K562 (cell line): ENCODE data around the gene CCDC152. TPM values are rescaled to one million over a fixed set of nuclear protein-coding genes. Genes with fewer than 3 reads are reported as not detected.

Source experiments
- CHD4 ChIP-seq: fragments of 200-600 bp; sonication (generic); IDR thresholded peaks from 3 replicates; pipeline ENCODE4 v1.6.1; 2012; ENCODE audit warnings: low read depth, mild to moderate bottlenecking, mixed read lengths, low read length, inconsistent platforms; ENCODE audit not compliant: insufficient read depth, insufficient replicate concordance, poor library complexity, severe bottlenecking
- FOXA1 ChIP-seq: fragments of 450-650 bp; IDR thresholded peaks from 2 replicates; pipeline ENCODE4 v1.6.1; 2016; ENCODE audit warnings: mild to moderate bottlenecking, borderline replicate concordance
- GABPA ChIP-seq: fragments of 200-800 bp; sonication (Bioruptor generic); conservative IDR thresholded peaks from 2 replicates; pipeline ENCODE4 v1.6.1; 2016; ENCODE audit warnings: low read depth, missing genetic modification characterization, missing compliant biosample characterization
- GATAD2A ChIP-seq: fragments of 450-650 bp; IDR thresholded peaks from 2 replicates; pipeline ENCODE4 v1.6.1; 2017
- L3MBTL2 ChIP-seq: fragments of 450-650 bp; IDR thresholded peaks from 2 replicates; pipeline ENCODE4 v1.6.1; 2016; ENCODE audit warnings: mild to moderate bottlenecking, moderate library complexity
- SRSF3 ChIP-seq: fragments of 200-400 bp; formaldehyde crosslinking; IDR thresholded peaks from 2 replicates; pipeline ENCODE4 v1.6.1; 2016; ENCODE audit warnings: mild to moderate bottlenecking, low read length, moderate library complexity; ENCODE audit not compliant: insufficient read depth
- ZBED1 ChIP-seq: IDR thresholded peaks from 2 replicates; pipeline ENCODE4 v1.6.1; 2014
- polyA plus RNA-seq, 8 experiments: library from polyadenylated mRNA; depleted of rRNA in 4 of 8; stranded (reverse) in 5 of 8; unstranded in 3 of 8; fragments of >200 nt; fragmentation: Nextera tagmentation in 2 of 8; fragmentation: Illumina TruSeq in 1 of 8; extraction: Ambion mirVana in 2 of 8; extraction: Trizol in 1 of 8; gene quantifications; 2 replicates each; pipeline versions ENCODE4 v1.2.1 to v1.2.3, GENCODE V29; 2011 to 2014; ENCODE audit warnings: inconsistent platforms in 1 of 8, missing spikeins in 1 of 8
- total RNA-seq, 7 experiments: library from RNA; depleted of rRNA in 6 of 7; stranded (reverse); fragments of >200 nt in 6 of 7; fragmentation: Illumina TruSeq in 2 of 7; extraction: Trizol in 2 of 7; gene quantifications; 2 replicates each; pipeline versions ENCODE4 v1.2.1 to v1.2.3, GENCODE V29; 2011 to 2021; ENCODE audit warnings: low replicate concordance in 1 of 7
- TF ChIP-seq, protein P1 (sequence below): IDR thresholded peaks from 2 replicates; pipeline ENCODE4 v1.6.1; 2012; ENCODE audit warnings: low read depth, low read length, improper control_type of control experiment, borderline replicate concordance
- TF ChIP-seq, protein P2 (sequence below): fragments of 250-450 bp; sonication (Bioruptor Pico); IDR thresholded peaks from 2 replicates; pipeline ENCODE4 v1.4.0; 2020
- TF ChIP-seq, protein P3 (sequence below): fragments of 250-450 bp; sonication (Bioruptor Pico); IDR thresholded peaks from 2 replicates; pipeline ENCODE4 v1.8.0; 2022; ENCODE audit warnings: inconsistent platforms

Gene CCDC152
- total and polyA plus RNA-seq, 9 of the 15 experiments (the other 6 are each of a cell fraction or from before 2014, with no cell fraction given) = 2.5 to 11.6 (median 5.1) TPM

DNA sequence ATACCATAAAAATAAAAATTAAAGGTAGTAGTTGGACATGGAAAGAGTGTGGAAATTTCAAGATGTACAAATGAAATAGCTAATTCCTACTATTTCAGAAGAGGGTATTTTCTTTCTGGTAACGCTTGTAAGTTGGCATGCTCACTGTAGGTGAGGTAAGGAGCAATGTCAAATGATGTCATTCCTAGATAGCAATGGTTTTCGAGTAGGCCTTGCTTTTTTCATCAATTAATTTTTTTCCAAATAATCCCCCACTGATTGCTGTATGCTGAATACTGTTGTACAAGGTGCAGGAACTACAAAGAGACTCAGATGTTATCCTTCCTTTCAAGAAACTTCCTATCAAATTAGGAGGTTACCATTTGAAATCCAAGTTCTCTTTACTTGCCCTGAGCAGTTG lies 56.0 kb downstream of the CCDC152 start (continued):
- TF ChIP-seq, protein P1, sequence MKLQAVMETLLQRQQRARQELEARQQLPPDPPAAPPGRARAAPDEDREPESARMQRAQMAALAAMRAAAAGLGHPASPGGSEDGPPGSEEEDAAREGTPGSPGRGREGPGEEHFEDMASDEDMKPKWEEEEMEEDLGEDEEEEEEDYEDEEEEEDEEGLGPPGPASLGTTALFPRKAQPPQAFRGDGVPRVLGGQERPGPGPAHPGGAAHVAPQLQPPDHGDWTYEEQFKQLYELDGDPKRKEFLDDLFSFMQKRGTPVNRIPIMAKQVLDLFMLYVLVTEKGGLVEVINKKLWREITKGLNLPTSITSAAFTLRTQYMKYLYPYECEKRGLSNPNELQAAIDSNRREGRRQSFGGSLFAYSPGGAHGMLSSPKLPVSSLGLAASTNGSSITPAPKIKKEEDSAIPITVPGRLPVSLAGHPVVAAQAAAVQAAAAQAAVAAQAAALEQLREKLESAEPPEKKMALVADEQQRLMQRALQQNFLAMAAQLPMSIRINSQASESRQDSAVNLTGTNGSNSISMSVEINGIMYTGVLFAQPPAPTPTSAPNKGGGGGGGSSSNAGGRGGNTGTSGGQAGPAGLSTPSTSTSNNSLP = no peak
- TF ChIP-seq, protein P2, sequence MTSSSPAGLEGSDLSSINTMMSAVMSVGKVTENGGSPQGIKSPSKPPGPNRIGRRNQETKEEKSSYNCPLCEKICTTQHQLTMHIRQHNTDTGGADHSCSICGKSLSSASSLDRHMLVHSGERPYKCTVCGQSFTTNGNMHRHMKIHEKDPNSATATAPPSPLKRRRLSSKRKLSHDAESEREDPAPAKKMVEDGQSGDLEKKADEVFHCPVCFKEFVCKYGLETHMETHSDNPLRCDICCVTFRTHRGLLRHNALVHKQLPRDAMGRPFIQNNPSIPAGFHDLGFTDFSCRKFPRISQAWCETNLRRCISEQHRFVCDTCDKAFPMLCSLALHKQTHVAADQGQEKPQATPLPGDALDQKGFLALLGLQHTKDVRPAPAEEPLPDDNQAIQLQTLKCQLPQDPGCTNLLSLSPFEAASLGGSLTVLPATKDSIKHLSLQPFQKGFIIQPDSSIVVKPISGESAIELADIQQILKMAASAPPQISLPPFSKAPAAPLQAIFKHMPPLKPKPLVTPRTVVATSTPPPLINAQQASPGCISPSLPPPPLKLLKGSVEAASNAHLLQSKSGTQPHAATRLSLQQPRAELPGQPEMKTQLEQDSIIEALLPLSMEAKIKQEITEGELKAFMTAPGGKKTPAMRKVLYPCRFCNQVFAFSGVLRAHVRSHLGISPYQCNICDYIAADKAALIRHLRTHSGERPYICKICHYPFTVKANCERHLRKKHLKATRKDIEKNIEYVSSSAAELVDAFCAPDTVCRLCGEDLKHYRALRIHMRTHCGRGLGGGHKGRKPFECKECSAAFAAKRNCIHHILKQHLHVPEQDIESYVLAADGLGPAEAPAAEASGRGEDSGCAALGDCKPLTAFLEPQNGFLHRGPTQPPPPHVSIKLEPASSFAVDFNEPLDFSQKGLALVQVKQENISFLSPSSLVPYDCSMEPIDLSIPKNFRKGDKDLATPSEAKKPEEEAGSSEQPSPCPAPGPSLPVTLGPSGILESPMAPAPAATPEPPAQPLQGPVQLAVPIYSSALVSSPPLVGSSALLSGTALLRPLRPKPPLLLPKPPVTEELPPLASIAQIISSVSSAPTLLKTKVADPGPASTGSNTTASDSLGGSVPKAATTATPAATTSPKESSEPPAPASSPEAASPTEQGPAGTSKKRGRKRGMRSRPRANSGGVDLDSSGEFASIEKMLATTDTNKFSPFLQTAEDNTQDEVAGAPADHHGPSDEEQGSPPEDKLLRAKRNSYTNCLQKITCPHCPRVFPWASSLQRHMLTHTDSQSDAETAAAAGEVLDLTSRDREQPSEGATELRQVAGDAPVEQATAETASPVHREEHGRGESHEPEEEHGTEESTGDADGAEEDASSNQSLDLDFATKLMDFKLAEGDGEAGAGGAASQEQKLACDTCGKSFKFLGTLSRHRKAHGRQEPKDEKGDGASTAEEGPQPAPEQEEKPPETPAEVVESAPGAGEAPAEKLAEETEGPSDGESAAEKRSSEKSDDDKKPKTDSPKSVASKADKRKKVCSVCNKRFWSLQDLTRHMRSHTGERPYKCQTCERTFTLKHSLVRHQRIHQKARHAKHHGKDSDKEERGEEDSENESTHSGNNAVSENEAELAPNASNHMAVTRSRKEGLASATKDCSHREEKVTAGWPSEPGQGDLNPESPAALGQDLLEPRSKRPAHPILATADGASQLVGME = no peak
- TF ChIP-seq FOXA1 = no peak
- TF ChIP-seq L3MBTL2 = no peak
- no peak for TF ChIP-seq SRSF3
- TF ChIP-seq, protein P3, sequence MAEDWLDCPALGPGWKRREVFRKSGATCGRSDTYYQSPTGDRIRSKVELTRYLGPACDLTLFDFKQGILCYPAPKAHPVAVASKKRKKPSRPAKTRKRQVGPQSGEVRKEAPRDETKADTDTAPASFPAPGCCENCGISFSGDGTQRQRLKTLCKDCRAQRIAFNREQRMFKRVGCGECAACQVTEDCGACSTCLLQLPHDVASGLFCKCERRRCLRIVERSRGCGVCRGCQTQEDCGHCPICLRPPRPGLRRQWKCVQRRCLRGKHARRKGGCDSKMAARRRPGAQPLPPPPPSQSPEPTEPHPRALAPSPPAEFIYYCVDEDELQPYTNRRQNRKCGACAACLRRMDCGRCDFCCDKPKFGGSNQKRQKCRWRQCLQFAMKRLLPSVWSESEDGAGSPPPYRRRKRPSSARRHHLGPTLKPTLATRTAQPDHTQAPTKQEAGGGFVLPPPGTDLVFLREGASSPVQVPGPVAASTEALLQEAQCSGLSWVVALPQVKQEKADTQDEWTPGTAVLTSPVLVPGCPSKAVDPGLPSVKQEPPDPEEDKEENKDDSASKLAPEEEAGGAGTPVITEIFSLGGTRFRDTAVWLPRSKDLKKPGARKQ (CRISPR knock-in tag) = no peak
- TF ChIP-seq GABPA (tag) = no peak
- no peak for TF ChIP-seq GATAD2A
- no peak for TF ChIP-seq CHD4
- no peak for TF ChIP-seq ZBED1
